NB4 (cell line): ENCODE measurements around the gene TMC2.
A peak's percentile ranks its signal among the peaks of the same experiment; 100 is the strongest.

ENCODE experiments used
- MYC ChIP-seq: IDR thresholded peaks from 2 replicates; pipeline ENCODE4 v1.6.1; 2011; ENCODE audit warnings: low read depth, low read length
- POLR2A ChIP-seq: IDR thresholded peaks from 2 replicates; pipeline ENCODE4 v1.6.1; 2011; ENCODE audit warnings: mild to moderate bottlenecking; ENCODE audit not compliant: insufficient read length; ENCODE audit errors: extremely low read depth
- TF ChIP-seq, protein P1 (sequence below): IDR thresholded peaks from one replicate; pipeline ENCODE4 v1.5.1; 2012; ENCODE audit warnings: low read depth, low read length
- TF ChIP-seq, protein P2 (sequence below): IDR thresholded peaks from 2 replicates; pipeline ENCODE4 v1.6.1; 2011; ENCODE audit warnings: low read depth, low read length

GRCh38 chr20:2651772-2652723 lies 115.7 kb downstream of the TMC2 start, which contains the start of gene NOP56:
- TF ChIP-seq, protein P1, sequence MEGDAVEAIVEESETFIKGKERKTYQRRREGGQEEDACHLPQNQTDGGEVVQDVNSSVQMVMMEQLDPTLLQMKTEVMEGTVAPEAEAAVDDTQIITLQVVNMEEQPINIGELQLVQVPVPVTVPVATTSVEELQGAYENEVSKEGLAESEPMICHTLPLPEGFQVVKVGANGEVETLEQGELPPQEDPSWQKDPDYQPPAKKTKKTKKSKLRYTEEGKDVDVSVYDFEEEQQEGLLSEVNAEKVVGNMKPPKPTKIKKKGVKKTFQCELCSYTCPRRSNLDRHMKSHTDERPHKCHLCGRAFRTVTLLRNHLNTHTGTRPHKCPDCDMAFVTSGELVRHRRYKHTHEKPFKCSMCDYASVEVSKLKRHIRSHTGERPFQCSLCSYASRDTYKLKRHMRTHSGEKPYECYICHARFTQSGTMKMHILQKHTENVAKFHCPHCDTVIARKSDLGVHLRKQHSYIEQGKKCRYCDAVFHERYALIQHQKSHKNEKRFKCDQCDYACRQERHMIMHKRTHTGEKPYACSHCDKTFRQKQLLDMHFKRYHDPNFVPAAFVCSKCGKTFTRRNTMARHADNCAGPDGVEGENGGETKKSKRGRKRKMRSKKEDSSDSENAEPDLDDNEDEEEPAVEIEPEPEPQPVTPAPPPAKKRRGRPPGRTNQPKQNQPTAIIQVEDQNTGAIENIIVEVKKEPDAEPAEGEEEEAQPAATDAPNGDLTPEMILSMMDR: no peak
- TF ChIP-seq POLR2A (peak; percentile 99), MYC (peak; percentile 95)
- TF ChIP-seq, protein P2, sequence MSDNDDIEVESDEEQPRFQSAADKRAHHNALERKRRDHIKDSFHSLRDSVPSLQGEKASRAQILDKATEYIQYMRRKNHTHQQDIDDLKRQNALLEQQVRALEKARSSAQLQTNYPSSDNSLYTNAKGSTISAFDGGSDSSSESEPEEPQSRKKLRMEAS: peak; percentile 97
